GM18517 (cell line): ENCODE data around the gene F8A2.
A peak's percentile ranks its signal among the peaks of the same experiment; 100 is the strongest.
"Not testable (repeated sequence)": the region's sequence is repeated elsewhere in the genome, so short reads cannot be mapped to it uniquely, and the experiment has no call there.

Source experiments
- ATAC-seq: cut with Tn5 transposase; IDR thresholded peaks from one replicate; pipeline ENCODE4 v1.9.1; 2021; ENCODE audit warnings: mild to moderate bottlenecking, moderate library complexity; ENCODE audit not compliant: unreplicated experiment

F8A2 gene

GRCh38 chrX:155381843-155382528 lies at the start of gene F8A2:
TSS of gene F8A2 (plus strand) at chrX:155382095. CDS start at chrX:155382115, 20 bp downstream.
- peak; percentile 79 for ATAC-seq

GRCh38 chrX:155333544-155334100 lies 48.3 kb upstream of the F8A2 start:
- ATAC-seq: no peak

DNA sequence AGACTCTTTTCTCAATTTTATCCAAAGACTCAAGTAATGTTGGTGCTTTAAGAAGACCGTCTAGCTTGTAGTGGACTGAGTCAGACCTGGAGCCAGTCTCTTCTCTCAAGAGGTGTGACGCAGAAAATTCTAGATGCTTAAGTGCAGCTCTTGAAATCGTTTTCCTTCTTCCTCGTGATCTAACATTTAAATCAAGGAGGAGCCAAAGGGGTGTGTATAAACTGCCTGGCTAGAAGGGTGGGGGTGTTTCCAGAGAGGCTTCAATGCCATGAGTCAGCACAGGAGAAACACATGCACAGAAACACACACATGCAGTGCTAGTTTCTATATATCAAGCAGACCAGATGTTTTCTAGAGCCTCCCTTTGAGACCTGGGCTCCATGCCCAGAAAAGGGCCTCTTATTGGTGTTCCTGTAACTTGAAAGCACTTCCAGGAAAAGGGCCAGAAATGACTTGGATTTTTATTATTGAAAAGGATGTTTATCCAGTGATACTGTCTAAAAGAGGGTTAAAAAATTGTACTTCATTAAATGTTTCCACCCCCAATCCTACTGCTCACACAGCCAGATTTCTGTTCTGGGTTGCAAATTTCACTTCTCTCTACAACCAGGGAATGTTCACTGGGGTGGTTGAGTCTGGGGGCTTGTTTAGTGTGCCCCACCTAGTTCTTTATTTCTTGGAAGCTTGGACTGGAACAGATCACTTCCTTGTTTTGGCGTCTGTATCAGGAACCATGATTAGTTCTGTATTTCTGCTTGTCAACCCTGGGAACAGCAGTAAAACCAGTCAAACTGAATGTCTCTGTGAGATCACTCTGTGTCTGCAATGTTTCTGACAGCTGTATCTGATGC lies 47.2 kb upstream of the F8A2 start, which contains the start of gene CLIC2:
Gene CLIC2 (minus strand): TSS at position 129 of the 851 bp plus-strand sequence. CDS start 187 bp downstream, outside the sequence.
- peak; percentile 50 for ATAC-seq

GRCh38 chrX:155335337-155335712 lies 46.6 kb upstream of the F8A2 start:
- not testable (repeated sequence) for ATAC-seq

GRCh38 chrX:155345689-155346088 lies 36.2 kb upstream of the F8A2 start:
- not testable (repeated sequence) for ATAC-seq

DNA sequence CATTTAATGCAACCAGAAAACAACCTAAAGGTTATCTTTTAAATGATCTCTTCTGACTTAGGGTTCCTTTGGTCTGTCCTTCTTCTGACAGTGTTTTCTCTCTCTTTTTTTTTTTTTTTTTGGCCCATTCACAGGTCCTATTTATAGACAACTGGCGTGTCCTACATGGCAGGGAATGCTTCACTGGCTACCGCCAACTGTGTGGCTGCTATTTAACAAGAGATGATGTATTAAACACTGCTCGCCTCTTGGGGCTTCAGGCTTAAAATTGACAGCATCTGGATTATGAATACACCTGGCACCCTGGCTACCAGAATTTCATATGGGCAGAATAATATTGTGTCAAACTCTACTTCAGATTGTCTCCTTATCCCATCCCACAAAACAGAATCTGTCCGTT lies 32.4 kb upstream of the F8A2 start:
- not testable (repeated sequence) for ATAC-seq

GRCh38 chrX:155363712-155364111 lies 18.2 kb upstream of the F8A2 start:
- not testable (repeated sequence) for ATAC-seq

DNA sequence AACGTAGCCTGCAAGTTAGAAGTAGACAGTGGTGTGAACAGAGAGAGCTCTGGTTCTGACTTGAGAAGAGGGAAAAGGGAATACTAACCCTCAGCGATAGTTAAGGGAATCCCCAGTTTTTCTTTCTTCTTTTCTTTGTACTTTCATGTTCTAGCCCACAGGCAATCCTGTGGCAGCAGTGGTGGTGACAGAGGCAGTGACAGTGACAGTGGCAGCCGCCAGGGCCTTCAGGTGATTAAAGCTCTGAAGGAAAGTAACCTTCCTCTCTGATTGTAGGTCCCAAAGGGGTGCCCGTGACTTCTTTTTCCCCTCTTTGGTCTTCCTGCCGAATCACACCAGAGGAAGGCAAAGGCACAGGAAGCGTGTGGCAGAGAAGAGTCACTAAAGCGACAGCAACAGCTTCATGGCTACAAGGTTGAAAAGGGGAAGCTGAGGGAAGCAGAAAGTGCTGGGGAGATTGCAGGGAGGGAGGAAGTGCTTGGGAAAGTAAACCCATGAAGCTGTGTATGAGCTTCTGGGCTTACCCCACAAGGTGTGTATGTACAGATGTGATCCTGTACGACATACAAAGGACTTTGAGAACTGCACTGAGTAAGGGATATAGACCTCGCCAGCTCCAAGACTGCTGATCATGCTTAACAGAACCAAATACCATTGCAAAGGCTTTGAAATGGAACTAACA lies 8.0 kb upstream of the F8A2 start:
- ATAC-seq: not testable (repeated sequence)

DNA sequence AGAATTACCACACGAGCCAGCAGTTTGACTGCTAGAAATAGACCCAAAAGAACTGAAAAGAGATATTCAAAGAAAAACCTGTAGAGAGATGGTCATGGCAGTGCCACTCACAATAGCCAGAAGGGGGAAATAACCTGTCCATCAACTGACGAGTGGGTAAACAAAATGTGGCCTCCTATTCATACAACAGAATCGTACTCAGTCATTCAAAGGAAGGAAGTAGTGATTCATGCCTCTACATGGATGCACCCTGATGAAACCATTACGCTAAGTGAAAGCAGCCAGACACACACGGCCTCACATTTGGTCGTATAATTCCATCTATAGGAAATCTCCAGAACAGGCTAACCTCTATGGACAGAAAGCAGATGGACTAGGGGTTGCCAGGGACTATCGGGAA lies 2.1 kb upstream of the F8A2 start:
- not testable (repeated sequence) for ATAC-seq

GRCh38 chrX:155382529-155382967 lies 653 bp downstream of the F8A2 start:
- peak; percentile 37 for ATAC-seq

GRCh38 chrX:155389634-155390033 lies 7.7 kb downstream of the F8A2 start:
- no peak for ATAC-seq

DNA sequence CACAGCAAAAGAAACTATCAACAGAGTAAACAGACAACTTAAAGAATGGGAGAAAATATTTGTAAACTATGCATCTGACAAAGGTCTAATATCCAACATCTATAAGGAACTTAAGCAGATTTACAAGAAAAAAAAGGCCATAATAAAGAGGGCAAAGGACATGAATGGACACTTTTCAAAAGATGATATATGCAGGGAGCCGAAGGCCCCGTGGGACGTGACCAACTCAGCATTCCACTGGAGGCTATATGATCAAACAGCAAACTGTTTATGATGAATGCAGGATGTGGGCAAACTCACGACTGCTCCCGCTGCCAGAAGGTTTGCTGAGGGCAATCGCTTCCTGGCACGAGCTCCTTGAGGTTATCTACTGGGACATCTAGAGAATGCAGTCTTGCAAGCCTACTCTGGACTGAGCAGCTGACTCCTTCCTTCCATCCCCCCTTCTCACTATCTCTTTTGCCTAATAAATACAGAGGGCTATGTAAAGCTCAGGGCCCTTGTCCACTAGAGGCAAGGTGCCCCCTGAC lies 12.9 kb downstream of the F8A2 start:
- ATAC-seq: not testable (repeated sequence)

DNA sequence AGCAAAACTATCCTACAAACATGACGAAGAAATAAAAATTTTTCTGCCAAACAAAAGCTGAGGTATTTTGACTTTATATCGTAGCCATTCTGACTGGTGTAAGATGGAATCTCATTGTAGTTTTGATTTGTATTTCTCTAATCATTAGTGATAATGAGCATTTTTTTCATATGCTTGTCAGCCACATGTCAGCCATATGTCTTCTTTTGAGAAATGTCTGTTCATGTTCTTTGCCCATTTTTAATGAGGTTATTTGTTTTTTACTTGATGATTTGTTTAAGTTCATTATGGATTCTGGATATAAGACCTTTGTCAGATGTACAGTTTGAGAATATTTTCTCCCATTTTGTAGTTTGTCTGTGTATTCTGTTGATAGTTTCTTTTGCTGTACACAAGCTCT lies 24.5 kb downstream of the F8A2 start:
- no peak for ATAC-seq

GRCh38 chrX:155417769-155418168 lies 35.9 kb downstream of the F8A2 start:
- ATAC-seq: no peak
